ENCODE data around the gene COL12A1. TPM values are rescaled to one million over a fixed set of nuclear protein-coding genes. Genes with fewer than 3 reads are reported as not detected.
"Not testable (repeated sequence)": the region's sequence is repeated elsewhere in the genome, so short reads cannot be mapped to it uniquely, and the experiment has no call there.

The COL12A1 gene
- total and polyA plus RNA-seq, 4 experiments from 2014 or later, result not detected

- Histone ChIP-seq H3K9me3 (ENCODE audit: control insufficient read depth in 1 of 2, low read length in 2 of 2) (no peaks in the 10 kb centered on the region), H3K4me1 (ENCODE audit: insufficient read depth, low read length) (peaks cover 21% of the 10 kb centered on the region), H3K36me3 (ENCODE audit: insufficient read depth, low read length) (no peaks in the 10 kb centered on the region), H3K4me3 (ENCODE audit: low read length in 2 of 2) (no peak overlapping the region), H3K27ac (ENCODE audit: low read depth, low read length) (no peak overlapping the region), H3K27me3 (ENCODE audit: insufficient read depth, low read length) (peaks cover 19% of the 10 kb centered on the region)
- peaks cover 11 to 33% (median 21%) of the 10 kb centered on the region in 4 donors for H3K4me1 Mint-ChIP-seq
- H3K36me3 Mint-ChIP-seq, result no peaks in the 10 kb centered on the region
- intact Hi-C loops (cut with micrococcal nuclease), result no loop called here
- POLR2A ChIA-PET (ENCODE audit: partially characterized antibody), result no interaction called here
- no peak for DNase-seq
- CTCF ChIA-PET (ENCODE audit: partially characterized antibody), result interaction anchor here (5.0 kb wide), 1 partner anchor 9 kb away, joined by 40 read pairs; no protein-coding TSS in a partner anchor
- H3K4me3 Mint-ChIP-seq, result no peak overlapping the region
- peaks cover 0 to 2% (median 0%) of the 10 kb centered on the region in 8 donors for H3K9me3 Mint-ChIP-seq
- H3K27me3 Mint-ChIP-seq, result peaks cover 47 to 53% of the 10 kb centered on the region in 2 donors
- no peak overlapping the region for H3K27ac Mint-ChIP-seq
Measured at GRCh38 chr6:75201021-75201420, 4.8 kb downstream of the COL12A1 start.

- intact Hi-C loops (cut with micrococcal nuclease), result no loop called here
- POLR2A ChIA-PET (ENCODE audit: partially characterized antibody), result no interaction called here
Measured at GRCh38 chr6:75199889-75200288, 6.0 kb downstream of the COL12A1 start.

GRCh38 chr6:75196081-75196687, 9.7 kb downstream of the COL12A1 start:
- no peaks in the 10 kb centered on the region for H3K9me3 ChIP-seq (ENCODE audit: control insufficient read depth in 1 of 2, low read length in 2 of 2)
- no peaks in the 10 kb centered on the region for H3K4me1 ChIP-seq (ENCODE audit: insufficient read depth, low read length)
- Mint-ChIP-seq H3K9me3 (no peaks in the 10 kb centered on the region), H3K4me1 (no peaks in the 10 kb centered on the region), H3K27me3 (peaks cover 12% of the 10 kb centered on the region in 2 donors), H3K36me3 (no peaks in the 10 kb centered on the region), H3K27ac (no peak overlapping the region), H3K4me3 (no peak overlapping the region)
- H3K36me3 ChIP-seq (ENCODE audit: insufficient read depth, low read length), result no peaks in the 10 kb centered on the region
- intact Hi-C loops (cut with micrococcal nuclease), result no loop called here
- DNase-seq, result no peak
- no peak overlapping the region for H3K4me3 ChIP-seq (ENCODE audit: low read length in 2 of 2)
- POLR2A ChIA-PET (ENCODE audit: partially characterized antibody), result no interaction called here
- CTCF ChIA-PET (ENCODE audit: partially characterized antibody), result interaction anchor here (5.0 kb wide), 1 partner anchor 14 kb away, joined by 40 read pairs; no protein-coding TSS in a partner anchor
- H3K27ac ChIP-seq (ENCODE audit: low read depth, low read length), result no peak overlapping the region
- H3K27me3 ChIP-seq (ENCODE audit: insufficient read depth, low read length), result no peaks in the 10 kb centered on the region

More at GRCh38 chr6:75199889-75200288, 6.0 kb downstream of the COL12A1 start:
- CTCF ChIA-PET (ENCODE audit: partially characterized antibody), result interaction anchor here (5.0 kb wide), 1 partner anchor 10 kb away, joined by 40 read pairs; no protein-coding TSS in a partner anchor
- Mint-ChIP-seq H3K27me3 (peaks cover 41 to 45% of the 10 kb centered on the region in 2 donors), H3K9me3 (peaks cover 0 to 2% (median 0%) of the 10 kb centered on the region in 8 donors), H3K36me3 (no peaks in the 10 kb centered on the region), H3K4me1 (peaks cover 5 to 21% (median 13%) of the 10 kb centered on the region in 4 donors), H3K4me3 (no peak overlapping the region), H3K27ac (no peak overlapping the region)
- H3K36me3 ChIP-seq (ENCODE audit: insufficient read depth, low read length), result no peaks in the 10 kb centered on the region
- H3K4me1 ChIP-seq (ENCODE audit: insufficient read depth, low read length), result peaks cover 9% of the 10 kb centered on the region
- no peaks in the 10 kb centered on the region for H3K9me3 ChIP-seq (ENCODE audit: control insufficient read depth in 1 of 2, low read length in 2 of 2)
- H3K4me3 ChIP-seq (ENCODE audit: low read length in 2 of 2), result no peak overlapping the region
- no peak overlapping the region for H3K27ac ChIP-seq (ENCODE audit: low read depth, low read length)
- H3K27me3 ChIP-seq (ENCODE audit: insufficient read depth, low read length), result peaks cover 14% of the 10 kb centered on the region
- DNase-seq, result no peak

- POLR2A ChIA-PET (ENCODE audit: partially characterized antibody), result no interaction called here
- Mint-ChIP-seq H3K27me3 (peaks cover 8 to 12% of the 10 kb centered on the region in 2 donors), H3K27ac (no peak overlapping the region), H3K4me3 (no peak overlapping the region), H3K4me1 (no peaks in the 10 kb centered on the region), H3K36me3 (no peaks in the 10 kb centered on the region), H3K9me3 (peaks cover 0 to 7% (median 2%) of the 10 kb centered on the region in 8 donors)
- CTCF ChIA-PET (ENCODE audit: partially characterized antibody), result no interaction called here
- Histone ChIP-seq H3K27me3 (ENCODE audit: insufficient read depth, low read length) (no peaks in the 10 kb centered on the region), H3K9me3 (ENCODE audit: control insufficient read depth in 1 of 2, low read length in 2 of 2) (no peaks in the 10 kb centered on the region), H3K27ac (ENCODE audit: low read depth, low read length) (no peak overlapping the region), H3K36me3 (ENCODE audit: insufficient read depth, low read length) (no peaks in the 10 kb centered on the region), H3K4me3 (ENCODE audit: low read length in 2 of 2) (no peak overlapping the region), H3K4me1 (ENCODE audit: insufficient read depth, low read length) (no peaks in the 10 kb centered on the region)
- intact Hi-C loops (cut with micrococcal nuclease), result no loop called here
- no peak for DNase-seq
Measured at GRCh38 chr6:75188221-75188925, 17.5 kb downstream of the COL12A1 start.

GRCh38 chr6:75186581-75186980, 19.3 kb downstream of the COL12A1 start:
- H3K27me3 ChIP-seq (ENCODE audit: insufficient read depth, low read length); H3K36me3 Mint-ChIP-seq; CTCF ChIA-PET (ENCODE audit: partially characterized antibody); POLR2A ChIA-PET (ENCODE audit: partially characterized antibody); DNase-seq; H3K9me3 ChIP-seq (ENCODE audit: control insufficient read depth in 1 of 2, low read length in 2 of 2); H3K9me3 Mint-ChIP-seq; H3K27ac Mint-ChIP-seq; H3K4me1 Mint-ChIP-seq; H3K4me1 ChIP-seq (ENCODE audit: insufficient read depth, low read length); H3K36me3 ChIP-seq (ENCODE audit: insufficient read depth, low read length); H3K27ac ChIP-seq (ENCODE audit: low read depth, low read length); H3K4me3 ChIP-seq (ENCODE audit: low read length in 2 of 2); intact Hi-C loops (cut with micrococcal nuclease): not testable (repeated sequence)
- Mint-ChIP-seq H3K27me3 (peaks cover 13 to 14% of the 10 kb centered on the region in 2 donors), H3K4me3 (peak overlapping the region in 1 of 8 donors; percentile 21)

GRCh38 chr6:75183099-75183541, 22.7 kb downstream of the COL12A1 start:
- ChIA-PET CTCF (ENCODE audit: partially characterized antibody) (no interaction called here), POLR2A (ENCODE audit: partially characterized antibody) (no interaction called here)
- no peaks in the 10 kb centered on the region for H3K9me3 ChIP-seq (ENCODE audit: control insufficient read depth in 1 of 2, low read length in 2 of 2)
- no peak overlapping the region for H3K27ac ChIP-seq (ENCODE audit: low read depth, low read length)
- intact Hi-C loops (cut with micrococcal nuclease), result no loop called here
- Mint-ChIP-seq H3K4me3 (no peak overlapping the region), H3K27me3 (peaks cover 16 to 19% of the 10 kb centered on the region in 2 donors), H3K27ac (no peak overlapping the region), H3K9me3 (peaks cover 0 to 7% (median 2%) of the 10 kb centered on the region in 8 donors), H3K4me1 (no peaks in the 10 kb centered on the region), H3K36me3 (no peaks in the 10 kb centered on the region)
- H3K36me3 ChIP-seq (ENCODE audit: insufficient read depth, low read length), result no peaks in the 10 kb centered on the region
- no peak overlapping the region for H3K4me3 ChIP-seq (ENCODE audit: low read length in 2 of 2)
- no peaks in the 10 kb centered on the region for H3K4me1 ChIP-seq (ENCODE audit: insufficient read depth, low read length)
- no peaks in the 10 kb centered on the region for H3K27me3 ChIP-seq (ENCODE audit: insufficient read depth, low read length)
- DNase-seq, result no peak

GRCh38 chr6:75180864-75181263, 25.0 kb downstream of the COL12A1 start:
- intact Hi-C loops (cut with micrococcal nuclease), result no loop called here

More at GRCh38 chr6:75180864-75181263, 25.0 kb downstream of the COL12A1 start:
- Mint-ChIP-seq H3K27ac (no peak overlapping the region), H3K4me3 (no peak overlapping the region), H3K4me1 (no peaks in the 10 kb centered on the region), H3K9me3 (peaks cover 0 to 3% (median 1%) of the 10 kb centered on the region in 8 donors), H3K27me3 (peaks cover 20 to 22% of the 10 kb centered on the region in 2 donors), H3K36me3 (no peaks in the 10 kb centered on the region)
- Histone ChIP-seq H3K4me1 (ENCODE audit: insufficient read depth, low read length) (no peaks in the 10 kb centered on the region), H3K27ac (ENCODE audit: low read depth, low read length) (no peak overlapping the region), H3K4me3 (ENCODE audit: low read length in 2 of 2) (no peak overlapping the region), H3K36me3 (ENCODE audit: insufficient read depth, low read length) (no peaks in the 10 kb centered on the region), H3K27me3 (ENCODE audit: insufficient read depth, low read length) (no peaks in the 10 kb centered on the region), H3K9me3 (ENCODE audit: control insufficient read depth in 1 of 2, low read length in 2 of 2) (no peaks in the 10 kb centered on the region)
- ChIA-PET CTCF (ENCODE audit: partially characterized antibody) (no interaction called here), POLR2A (ENCODE audit: partially characterized antibody) (no interaction called here)
- no peak for DNase-seq

All from CD4-positive, alpha-beta memory T cell (primary cell).